Measurements from ENCODE around the gene COL11A2.

The COL11A2 gene

DNA sequence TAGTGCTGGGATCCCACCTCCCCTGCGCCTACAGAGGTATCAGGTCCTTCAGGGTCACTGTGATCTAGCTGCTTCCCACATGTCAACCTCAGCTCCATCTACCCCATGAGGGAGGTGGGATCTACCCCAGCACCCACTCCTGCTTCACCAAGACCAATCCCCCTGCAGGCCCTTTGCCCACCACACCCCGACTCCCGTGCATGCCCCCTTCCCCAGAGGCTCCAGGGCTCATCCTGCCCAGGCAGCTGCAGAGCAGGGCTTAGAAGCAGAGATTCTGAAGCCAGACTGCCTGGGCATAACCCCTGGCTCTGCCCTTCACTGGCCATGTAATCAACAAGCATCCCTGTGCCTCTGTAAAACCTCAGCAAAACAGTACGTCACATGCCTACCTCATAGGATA is 17.5 kb downstream of the COL11A2 start:
- TF ChIP-seq EZH2phosphoT487 (conservative IDR thresholded peaks at IDR 0.05; ENCODE audit: low read length) (no peak), CTCF (IDR thresholded peaks at IDR 0.05; ENCODE audit: insufficient read depth, low read length, poor library complexity, severe bottlenecking) (no peak)
- Histone ChIP-seq H3K9me2 (replicated peaks; ENCODE audit: insufficient read depth, low read length) (no peaks in the 10 kb centered on the region), H3K27ac (ENCODE audit: low read depth, low read length) (no peak overlapping the region), H3K27me3 (ENCODE audit: low read length) (no peaks in the 10 kb centered on the region), H3K9me3 (ENCODE audit: insufficient read depth, low read length) (no peaks in the 10 kb centered on the region), H3K4me2 (ENCODE audit: low read depth, low read length, poor library complexity, severe bottlenecking) (no peak overlapping the region), H3K4me3 (ENCODE audit: insufficient read depth, low read length, poor library complexity, severe bottlenecking) (no peak overlapping the region), H3K9ac (ENCODE audit: low read length) (no peak overlapping the region), H3K36me3 (ENCODE audit: low read length) (no peaks in the 10 kb centered on the region), H4K20me1 (ENCODE audit: low read depth, low read length) (no peaks in the 10 kb centered on the region), H3F3A (ENCODE audit: insufficient read depth) (no peaks in the 10 kb centered on the region), H3K79me2 (ENCODE audit: insufficient read depth, low read length) (no peaks in the 10 kb centered on the region), H2AFZ (ENCODE audit: low read depth, low read length, severe bottlenecking) (no peak overlapping the region)

DNA sequence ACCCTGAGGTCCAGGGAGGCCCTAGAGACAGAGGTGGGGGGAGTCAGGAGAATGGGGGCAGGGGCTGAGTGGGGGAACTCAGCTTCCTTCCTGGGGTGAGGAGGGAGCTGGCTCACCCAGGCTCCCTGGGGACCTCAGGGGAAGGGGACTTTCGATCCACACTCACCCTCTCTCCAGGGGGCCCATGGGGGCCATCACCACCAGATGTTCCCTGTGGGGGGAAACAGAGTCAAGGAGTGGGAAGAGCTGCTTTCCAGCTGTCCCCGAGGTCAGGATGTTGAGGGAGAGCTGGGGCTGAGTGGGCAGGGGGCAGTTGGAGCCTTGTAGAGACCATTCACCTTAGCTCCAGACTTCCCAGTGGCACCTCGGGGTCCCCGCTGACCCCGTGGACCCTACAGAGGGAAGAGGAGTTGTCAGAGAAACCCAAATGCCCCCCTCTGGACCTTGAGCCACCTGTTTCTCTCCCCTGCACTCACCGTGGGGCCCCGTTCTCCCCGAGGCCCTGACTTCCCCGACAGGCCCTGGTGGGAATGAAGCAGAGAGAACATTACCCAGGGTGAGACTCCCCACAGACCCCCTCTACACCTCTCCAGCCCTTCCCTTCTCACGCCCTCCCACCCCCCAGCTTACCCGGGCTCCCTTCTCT is 18.6 kb downstream of the COL11A2 start:
- H3K27ac ChIP-seq (ENCODE audit: low read depth, low read length) = no peak overlapping the region
- H3K9me3 ChIP-seq (ENCODE audit: insufficient read depth, low read length) = no peaks in the 10 kb centered on the region
- no peaks in the 10 kb centered on the region for H3K79me2 ChIP-seq (ENCODE audit: insufficient read depth, low read length)
- H3F3A ChIP-seq (ENCODE audit: insufficient read depth) = no peaks in the 10 kb centered on the region
- no peaks in the 10 kb centered on the region for H4K20me1 ChIP-seq (ENCODE audit: low read depth, low read length)
- H3K9me2 ChIP-seq (replicated peaks; ENCODE audit: insufficient read depth, low read length) = no peaks in the 10 kb centered on the region
- no peaks in the 10 kb centered on the region for H3K36me3 ChIP-seq (ENCODE audit: low read length)
- TF ChIP-seq EZH2phosphoT487 (conservative IDR thresholded peaks at IDR 0.05; ENCODE audit: low read length) = no peak
- TF ChIP-seq CTCF (IDR thresholded peaks at IDR 0.05; ENCODE audit: insufficient read depth, low read length, poor library complexity, severe bottlenecking) = no peak
- no peak overlapping the region for H3K4me2 ChIP-seq (ENCODE audit: low read depth, low read length, poor library complexity, severe bottlenecking)
- H3K27me3 ChIP-seq (ENCODE audit: low read length) = no peaks in the 10 kb centered on the region
- H3K9ac ChIP-seq (ENCODE audit: low read length) = no peak overlapping the region
- no peak overlapping the region for H3K4me3 ChIP-seq (ENCODE audit: insufficient read depth, low read length, poor library complexity, severe bottlenecking)
- H2AFZ ChIP-seq (ENCODE audit: low read depth, low read length, severe bottlenecking) = no peak overlapping the region

- Histone ChIP-seq H4K20me1 (ENCODE audit: low read depth, low read length) (no peaks in the 10 kb centered on the region), H3K9ac (ENCODE audit: low read length) (no peak overlapping the region), H3K36me3 (ENCODE audit: low read length) (no peaks in the 10 kb centered on the region), H3F3A (ENCODE audit: insufficient read depth) (no peaks in the 10 kb centered on the region), H3K27ac (ENCODE audit: low read depth, low read length) (no peak overlapping the region), H3K79me2 (ENCODE audit: insufficient read depth, low read length) (no peaks in the 10 kb centered on the region), H3K4me3 (ENCODE audit: insufficient read depth, low read length, poor library complexity, severe bottlenecking) (no peak overlapping the region), H3K9me2 (replicated peaks; ENCODE audit: insufficient read depth, low read length) (no peaks in the 10 kb centered on the region), H3K9me3 (ENCODE audit: insufficient read depth, low read length) (no peaks in the 10 kb centered on the region), H2AFZ (ENCODE audit: low read depth, low read length, severe bottlenecking) (no peak overlapping the region), H3K27me3 (ENCODE audit: low read length) (no peaks in the 10 kb centered on the region), H3K4me2 (ENCODE audit: low read depth, low read length, poor library complexity, severe bottlenecking) (no peak overlapping the region)
- TF ChIP-seq EZH2phosphoT487 (conservative IDR thresholded peaks at IDR 0.05; ENCODE audit: low read length) = no peak
- peak; percentile 82 for TF ChIP-seq CTCF (IDR thresholded peaks at IDR 0.05; ENCODE audit: insufficient read depth, low read length, poor library complexity, severe bottlenecking)
Observed at GRCh38 chr6:33172688-33173534, 19.4 kb downstream of the COL11A2 start.

All from SU-DHL-6 (cell line).